ENCODE results near the gene TADA2A. TPM values are rescaled to one million over a fixed set of nuclear protein-coding genes. Genes with fewer than 3 reads are reported as not detected.

Gene TADA2A
- total and polyA plus RNA-seq, 2 of the 8 experiments (the other 6 are each of a cell fraction or from before 2014, with no cell fraction given), result 8.4 to 18.5 TPM

DNA sequence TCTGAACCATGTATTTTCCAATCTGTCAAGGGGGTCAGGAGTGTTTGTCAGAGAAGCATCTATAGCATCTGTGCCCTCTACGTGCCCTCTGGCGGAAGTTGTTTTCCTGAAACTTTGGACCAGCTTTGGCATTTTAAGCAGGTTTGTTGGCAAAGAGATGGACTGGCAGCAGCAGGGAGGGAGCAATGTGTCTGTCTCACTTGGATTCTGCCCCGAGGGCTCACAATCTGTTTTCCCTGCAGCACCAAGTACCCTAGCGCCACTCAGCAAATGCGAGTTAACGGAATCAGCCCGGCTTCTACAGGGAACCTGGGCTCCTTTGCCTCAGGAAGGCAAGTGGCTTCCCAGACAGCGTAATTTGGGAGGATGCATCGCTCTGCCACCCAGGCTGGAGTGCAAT is 100.4 kb downstream of the TADA2A start (continued):
- TF ChIP-seq, protein P1, sequence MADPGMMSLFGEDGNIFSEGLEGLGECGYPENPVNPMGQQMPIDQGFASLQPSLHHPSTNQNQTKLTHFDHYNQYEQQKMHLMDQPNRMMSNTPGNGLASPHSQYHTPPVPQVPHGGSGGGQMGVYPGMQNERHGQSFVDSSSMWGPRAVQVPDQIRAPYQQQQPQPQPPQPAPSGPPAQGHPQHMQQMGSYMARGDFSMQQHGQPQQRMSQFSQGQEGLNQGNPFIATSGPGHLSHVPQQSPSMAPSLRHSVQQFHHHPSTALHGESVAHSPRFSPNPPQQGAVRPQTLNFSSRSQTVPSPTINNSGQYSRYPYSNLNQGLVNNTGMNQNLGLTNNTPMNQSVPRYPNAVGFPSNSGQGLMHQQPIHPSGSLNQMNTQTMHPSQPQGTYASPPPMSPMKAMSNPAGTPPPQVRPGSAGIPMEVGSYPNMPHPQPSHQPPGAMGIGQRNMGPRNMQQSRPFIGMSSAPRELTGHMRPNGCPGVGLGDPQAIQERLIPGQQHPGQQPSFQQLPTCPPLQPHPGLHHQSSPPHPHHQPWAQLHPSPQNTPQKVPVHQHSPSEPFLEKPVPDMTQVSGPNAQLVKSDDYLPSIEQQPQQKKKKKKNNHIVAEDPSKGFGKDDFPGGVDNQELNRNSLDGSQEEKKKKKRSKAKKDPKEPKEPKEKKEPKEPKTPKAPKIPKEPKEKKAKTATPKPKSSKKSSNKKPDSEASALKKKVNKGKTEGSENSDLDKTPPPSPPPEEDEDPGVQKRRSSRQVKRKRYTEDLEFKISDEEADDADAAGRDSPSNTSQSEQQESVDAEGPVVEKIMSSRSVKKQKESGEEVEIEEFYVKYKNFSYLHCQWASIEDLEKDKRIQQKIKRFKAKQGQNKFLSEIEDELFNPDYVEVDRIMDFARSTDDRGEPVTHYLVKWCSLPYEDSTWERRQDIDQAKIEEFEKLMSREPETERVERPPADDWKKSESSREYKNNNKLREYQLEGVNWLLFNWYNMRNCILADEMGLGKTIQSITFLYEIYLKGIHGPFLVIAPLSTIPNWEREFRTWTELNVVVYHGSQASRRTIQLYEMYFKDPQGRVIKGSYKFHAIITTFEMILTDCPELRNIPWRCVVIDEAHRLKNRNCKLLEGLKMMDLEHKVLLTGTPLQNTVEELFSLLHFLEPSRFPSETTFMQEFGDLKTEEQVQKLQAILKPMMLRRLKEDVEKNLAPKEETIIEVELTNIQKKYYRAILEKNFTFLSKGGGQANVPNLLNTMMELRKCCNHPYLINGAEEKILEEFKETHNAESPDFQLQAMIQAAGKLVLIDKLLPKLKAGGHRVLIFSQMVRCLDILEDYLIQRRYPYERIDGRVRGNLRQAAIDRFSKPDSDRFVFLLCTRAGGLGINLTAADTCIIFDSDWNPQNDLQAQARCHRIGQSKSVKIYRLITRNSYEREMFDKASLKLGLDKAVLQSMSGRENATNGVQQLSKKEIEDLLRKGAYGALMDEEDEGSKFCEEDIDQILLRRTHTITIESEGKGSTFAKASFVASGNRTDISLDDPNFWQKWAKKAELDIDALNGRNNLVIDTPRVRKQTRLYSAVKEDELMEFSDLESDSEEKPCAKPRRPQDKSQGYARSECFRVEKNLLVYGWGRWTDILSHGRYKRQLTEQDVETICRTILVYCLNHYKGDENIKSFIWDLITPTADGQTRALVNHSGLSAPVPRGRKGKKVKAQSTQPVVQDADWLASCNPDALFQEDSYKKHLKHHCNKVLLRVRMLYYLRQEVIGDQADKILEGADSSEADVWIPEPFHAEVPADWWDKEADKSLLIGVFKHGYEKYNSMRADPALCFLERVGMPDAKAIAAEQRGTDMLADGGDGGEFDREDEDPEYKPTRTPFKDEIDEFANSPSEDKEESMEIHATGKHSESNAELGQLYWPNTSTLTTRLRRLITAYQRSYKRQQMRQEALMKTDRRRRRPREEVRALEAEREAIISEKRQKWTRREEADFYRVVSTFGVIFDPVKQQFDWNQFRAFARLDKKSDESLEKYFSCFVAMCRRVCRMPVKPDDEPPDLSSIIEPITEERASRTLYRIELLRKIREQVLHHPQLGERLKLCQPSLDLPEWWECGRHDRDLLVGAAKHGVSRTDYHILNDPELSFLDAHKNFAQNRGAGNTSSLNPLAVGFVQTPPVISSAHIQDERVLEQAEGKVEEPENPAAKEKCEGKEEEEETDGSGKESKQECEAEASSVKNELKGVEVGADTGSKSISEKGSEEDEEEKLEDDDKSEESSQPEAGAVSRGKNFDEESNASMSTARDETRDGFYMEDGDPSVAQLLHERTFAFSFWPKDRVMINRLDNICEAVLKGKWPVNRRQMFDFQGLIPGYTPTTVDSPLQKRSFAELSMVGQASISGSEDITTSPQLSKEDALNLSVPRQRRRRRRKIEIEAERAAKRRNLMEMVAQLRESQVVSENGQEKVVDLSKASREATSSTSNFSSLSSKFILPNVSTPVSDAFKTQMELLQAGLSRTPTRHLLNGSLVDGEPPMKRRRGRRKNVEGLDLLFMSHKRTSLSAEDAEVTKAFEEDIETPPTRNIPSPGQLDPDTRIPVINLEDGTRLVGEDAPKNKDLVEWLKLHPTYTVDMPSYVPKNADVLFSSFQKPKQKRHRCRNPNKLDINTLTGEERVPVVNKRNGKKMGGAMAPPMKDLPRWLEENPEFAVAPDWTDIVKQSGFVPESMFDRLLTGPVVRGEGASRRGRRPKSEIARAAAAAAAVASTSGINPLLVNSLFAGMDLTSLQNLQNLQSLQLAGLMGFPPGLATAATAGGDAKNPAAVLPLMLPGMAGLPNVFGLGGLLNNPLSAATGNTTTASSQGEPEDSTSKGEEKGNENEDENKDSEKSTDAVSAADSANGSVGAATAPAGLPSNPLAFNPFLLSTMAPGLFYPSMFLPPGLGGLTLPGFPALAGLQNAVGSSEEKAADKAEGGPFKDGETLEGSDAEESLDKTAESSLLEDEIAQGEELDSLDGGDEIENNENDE (IDR thresholded peaks at IDR 0.05; ENCODE audit: insufficient replicate concordance, low read length), result no peak
- TF ChIP-seq PHF8 (conservative IDR thresholded peaks at IDR 0.05; ENCODE audit: low read depth, low read length) (no peak), POU5F1 (IDR thresholded peaks at IDR 0.05; ENCODE audit: low read depth, low read length) (no peak), KDM1A (IDR thresholded peaks at IDR 0.05; ENCODE audit: borderline replicate concordance, low read length) (no peak), NANOG (IDR thresholded peaks at IDR 0.05; ENCODE audit: insufficient read depth, low read depth, low read length, poor library complexity, severe bottlenecking) (no peak), GTF2F1 (IDR thresholded peaks at IDR 0.05; ENCODE audit: borderline replicate concordance, low read depth, low read length) (no peak), EZH2 (IDR thresholded peaks at IDR 0.05; ENCODE audit: low read depth, low read length, severe bottlenecking) (no peak), POLR2A (IDR thresholded peaks at IDR 0.05; ENCODE audit: control extremely low read depth in 1 of 2, low read depth in 2 of 2, low read length in 2 of 2) (no peak)
